Measurements from ENCODE around the gene MED13L.

- no peak for TF ChIP-seq POLR2A (IDR thresholded peaks at IDR 0.05)
- TF ChIP-seq EP300 (IDR thresholded peaks at IDR 0.05) = no peak
- no peak for TF ChIP-seq CTCF (IDR thresholded peaks at IDR 0.05)
Measured at GRCh38 chr12:116002890-116003536, 274.5 kb downstream of the MED13L start.
